ENCODE results near the gene U2AF1L4.
"Not testable (repeated sequence)": the region's sequence is repeated elsewhere in the genome, so short reads cannot be mapped to it uniquely, and the experiment has no call there.

U2AF1L4 gene

GRCh38 chr19:35725216-35725861 lies 19.9 kb downstream of the U2AF1L4 start:
- DNase-seq (ENCODE audit: low read depth): no peak

- DNase-seq (ENCODE audit: low read depth): no peak
Observed at GRCh38 chr19:35724560-35724959, 20.7 kb downstream of the U2AF1L4 start.

GRCh38 chr19:35724132-35724531 lies 21.1 kb downstream of the U2AF1L4 start:
- not testable (repeated sequence) for DNase-seq (ENCODE audit: low read depth)

- no peak for DNase-seq (ENCODE audit: low read depth)
Observed at GRCh38 chr19:35723671-35724070, 21.5 kb downstream of the U2AF1L4 start.

GRCh38 chr19:35722897-35723296 lies 22.3 kb downstream of the U2AF1L4 start:
- DNase-seq (ENCODE audit: low read depth): no peak

- DNase-seq (ENCODE audit: low read depth): no peak
Observed at GRCh38 chr19:35722461-35722860, 22.8 kb downstream of the U2AF1L4 start.

GRCh38 chr19:35721374-35721773 lies 23.8 kb downstream of the U2AF1L4 start:
- DNase-seq (ENCODE audit: low read depth): no peak

GRCh38 chr19:35720648-35721047 lies 24.6 kb downstream of the U2AF1L4 start:
- DNase-seq (ENCODE audit: low read depth): no peak

GRCh38 chr19:35720163-35720524 lies 25.1 kb downstream of the U2AF1L4 start:
- DNase-seq (ENCODE audit: low read depth): no peak

GRCh38 chr19:35719402-35720162 lies 25.6 kb downstream of the U2AF1L4 start:
- no peak for DNase-seq (ENCODE audit: low read depth)

GRCh38 chr19:35718345-35719041 lies 26.7 kb downstream of the U2AF1L4 start:
- DNase-seq (ENCODE audit: low read depth): no peak

GRCh38 chr19:35717665-35718344 lies 27.4 kb downstream of the U2AF1L4 start, which contains the start of gene KMT2B:
KMT2B (plus strand) TSS chr19:35718003; CDS start chr19:35718019, 16 bp downstream.
- peak; percentile 89 for DNase-seq (ENCODE audit: low read depth)

- peak; percentile 62 for DNase-seq (ENCODE audit: low read depth)
Observed at GRCh38 chr19:35716801-35717664, 28.2 kb downstream of the U2AF1L4 start.

- no peak for DNase-seq (ENCODE audit: low read depth)
Observed at GRCh38 chr19:35715981-35716800, 29.0 kb downstream of the U2AF1L4 start.

- no peak for DNase-seq (ENCODE audit: low read depth)
Observed at GRCh38 chr19:35715355-35715809, 29.8 kb downstream of the U2AF1L4 start.

GRCh38 chr19:35714601-35715354 lies 30.4 kb downstream of the U2AF1L4 start:
- DNase-seq (ENCODE audit: low read depth): no peak

- DNase-seq (ENCODE audit: low read depth): no peak
Observed at GRCh38 chr19:35713904-35714495, 31.2 kb downstream of the U2AF1L4 start.

- DNase-seq (ENCODE audit: low read depth): no peak
Observed at GRCh38 chr19:35713506-35713850, 31.7 kb downstream of the U2AF1L4 start.

Data from GM04504 (cell line).